HUES48 (cell line): Measurements from ENCODE around the gene PGBD2.
"Not testable (repeated sequence)": the region's sequence is repeated elsewhere in the genome, so short reads cannot be mapped to it uniquely, and the experiment has no call there.

Experiments used
- H3K27ac ChIP-seq: one replicate; pipeline ENCODE4 v1.7.0; 2013; ENCODE audit warnings: low read depth, low read length, inconsistent platforms
- H3K27me3 ChIP-seq: 2 replicates; pipeline ENCODE4 v1.6.1; 2013; ENCODE audit warnings: mild to moderate bottlenecking, low read length; ENCODE audit not compliant: control insufficient read depth, insufficient read depth
- H3K36me3 ChIP-seq: 2 replicates; pipeline ENCODE4 v1.6.1; 2013; ENCODE audit warnings: low read length; ENCODE audit not compliant: control insufficient read depth, insufficient read depth
- H3K4me1 ChIP-seq: 2 replicates; pipeline ENCODE4 v1.6.1; 2013; ENCODE audit warnings: mild to moderate bottlenecking, low read length; ENCODE audit not compliant: control insufficient read depth, insufficient read depth
- H3K4me3 ChIP-seq: 2 replicates; pipeline ENCODE4 v1.5.1; 2013; ENCODE audit warnings: mild to moderate bottlenecking, low read depth, low read length
- H3K9ac ChIP-seq: 2 replicates; pipeline ENCODE4 v1.6.1; 2013; ENCODE audit warnings: mild to moderate bottlenecking, low read depth, low read length, moderate library complexity
- H3K9me3 ChIP-seq: 2 replicates; pipeline ENCODE4 v1.6.1; 2013; ENCODE audit warnings: low read length; ENCODE audit not compliant: control insufficient read depth, insufficient read depth

Gene PGBD2

GRCh38 chr1:248871837-248872401 lies 34.1 kb upstream of the PGBD2 start:
- Histone ChIP-seq H3K36me3 (no peaks in the 10 kb centered on the region), H3K4me3 (peak overlapping the region; percentile 96), H3K9me3 (no peaks in the 10 kb centered on the region), H3K27ac (no peak overlapping the region), H3K9ac (no peak overlapping the region), H3K4me1 (no peaks in the 10 kb centered on the region), H3K27me3 (no peaks in the 10 kb centered on the region)

- peak overlapping the region; percentile 91 for H3K27ac ChIP-seq
- no peaks in the 10 kb centered on the region for H3K9me3 ChIP-seq
These were observed 33.2 kb upstream of the PGBD2 start for GRCh38 chr1:248872752-248873408.

GRCh38 chr1:248873409-248873992 lies 32.5 kb upstream of the PGBD2 start:
- Histone ChIP-seq H3K27me3 (no peaks in the 10 kb centered on the region), H3K9me3 (no peaks in the 10 kb centered on the region), H3K4me1 (no peaks in the 10 kb centered on the region), H3K36me3 (no peaks in the 10 kb centered on the region), H3K9ac (peak overlapping the region; percentile 65), H3K27ac (peak overlapping the region; percentile 91), H3K4me3 (peak overlapping the region; percentile 96)

More at GRCh38 chr1:248872752-248873408, 33.2 kb upstream of the PGBD2 start:
- peak overlapping the region; percentile 96 for H3K4me3 ChIP-seq
- H3K4me1 ChIP-seq: no peaks in the 10 kb centered on the region
- H3K9ac ChIP-seq: peak overlapping the region; percentile 65
- no peaks in the 10 kb centered on the region for H3K36me3 ChIP-seq
- H3K27me3 ChIP-seq: no peaks in the 10 kb centered on the region

GRCh38 chr1:248873993-248874533 lies 32.0 kb upstream of the PGBD2 start:
- Histone ChIP-seq H3K27ac (peak overlapping the region; percentile 91), H3K4me3 (peak overlapping the region; percentile 96), H3K9me3 (no peaks in the 10 kb centered on the region), H3K4me1 (no peaks in the 10 kb centered on the region), H3K27me3 (no peaks in the 10 kb centered on the region), H3K36me3 (no peaks in the 10 kb centered on the region), H3K9ac (no peak overlapping the region)

GRCh38 chr1:248881261-248881660 lies 24.8 kb upstream of the PGBD2 start:
- H3K36me3 ChIP-seq: no peaks in the 10 kb centered on the region
- no peak overlapping the region for H3K9ac ChIP-seq
- no peaks in the 10 kb centered on the region for H3K9me3 ChIP-seq
- H3K4me3 ChIP-seq: no peak overlapping the region
- H3K27ac ChIP-seq: no peak overlapping the region
- peaks cover 9% of the 10 kb centered on the region for H3K4me1 ChIP-seq
- H3K27me3 ChIP-seq: no peaks in the 10 kb centered on the region

GRCh38 chr1:248882427-248882826 lies 23.6 kb upstream of the PGBD2 start:
- not testable (repeated sequence) for H3K36me3 ChIP-seq, H3K27ac ChIP-seq, H3K27me3 ChIP-seq, H3K4me3 ChIP-seq, H3K9me3 ChIP-seq, H3K9ac ChIP-seq
- H3K4me1 ChIP-seq: peaks cover 14% of the 10 kb centered on the region

- H3K4me3 ChIP-seq: no peak overlapping the region
- no peak overlapping the region for H3K27ac ChIP-seq
- H3K9ac ChIP-seq: no peak overlapping the region
- peaks cover 18% of the 10 kb centered on the region for H3K4me1 ChIP-seq
- H3K36me3 ChIP-seq: no peaks in the 10 kb centered on the region
- H3K27me3 ChIP-seq: no peaks in the 10 kb centered on the region
- H3K9me3 ChIP-seq: no peaks in the 10 kb centered on the region
These were observed 21.3 kb upstream of the PGBD2 start for GRCh38 chr1:248884632-248885295.

GRCh38 chr1:248885646-248886045 lies 20.4 kb upstream of the PGBD2 start:
- Histone ChIP-seq H3K9ac (no peak overlapping the region), H3K9me3 (no peaks in the 10 kb centered on the region), H3K4me1 (peaks cover 18% of the 10 kb centered on the region), H3K27ac (no peak overlapping the region), H3K36me3 (no peaks in the 10 kb centered on the region), H3K4me3 (no peak overlapping the region), H3K27me3 (no peaks in the 10 kb centered on the region)

GRCh38 chr1:248886237-248886895 lies 19.7 kb upstream of the PGBD2 start:
- peaks cover 18% of the 10 kb centered on the region for H3K4me1 ChIP-seq
- H3K36me3 ChIP-seq: no peaks in the 10 kb centered on the region
- peak overlapping the region; percentile 31 for H3K27ac ChIP-seq
- H3K27me3 ChIP-seq: no peaks in the 10 kb centered on the region
- no peak overlapping the region for H3K4me3 ChIP-seq
- H3K9ac ChIP-seq: no peak overlapping the region
- H3K9me3 ChIP-seq: no peaks in the 10 kb centered on the region

GRCh38 chr1:248889914-248890243 lies 16.2 kb upstream of the PGBD2 start:
- not testable (repeated sequence) for H3K9me3 ChIP-seq, H3K27me3 ChIP-seq, H3K9ac ChIP-seq, H3K27ac ChIP-seq, H3K36me3 ChIP-seq, H3K4me3 ChIP-seq
- H3K4me1 ChIP-seq: peaks cover 18% of the 10 kb centered on the region
